Measurements from ENCODE around the gene ENAH. TPM values are rescaled to one million over a fixed set of nuclear protein-coding genes. Genes with fewer than 3 reads are reported as not detected.

ENAH gene
- total RNA-seq, 1 experiment from 2014 or later, result 100 TPM

GRCh38 chr1:225607355-225607754 is 45.6 kb downstream of the ENAH start:
- H3K4me1 ChIP-seq (ENCODE audit: control insufficient read depth in 1 of 2, insufficient read depth in 2 of 2, low read length in 2 of 2), result peaks cover 44% of the 10 kb centered on the region in 2 experiments
- H3K27me3 ChIP-seq (ENCODE audit: insufficient read depth, low read length), result no peaks in the 10 kb centered on the region
- DNase-seq (ENCODE audit: low read depth, low spot score), result no peak
- intact Hi-C loops (cut with micrococcal nuclease), result no loop called here
- peaks cover 3% of the 10 kb centered on the region; the same call in 1 of the 2 replicates for H4K20me1 ChIP-seq (ENCODE audit: insufficient read depth)
- no peak overlapping the region for H3K27ac ChIP-seq (ENCODE audit: low read depth, low read length)
- no peak for ATAC-seq
- no peak overlapping the region for H3K4me3 ChIP-seq (replicated peaks in 1 of 2; ENCODE audit: low read depth in 1 of 2, low read length in 2 of 2)
- ChIA-PET RAD21 (ENCODE audit: low non-redundant PET in 1 of 2, low total read pairs in 2 of 2, uncharacterized antibody in 2 of 2, unreplicated experiment in 2 of 2) (no interaction called here), CTCF (no interaction called here), POLR2A (no interaction called here)
- TF ChIP-seq SRF (IDR thresholded peaks at IDR 0.05; ENCODE audit: low read depth) (no peak), ELF1 (IDR thresholded peaks at IDR 0.05; ENCODE audit: borderline replicate concordance, low read depth) (no peak), RAD21 (IDR thresholded peaks at IDR 0.05; ENCODE audit: low read depth) (no peak), ATF3 (IDR thresholded peaks at IDR 0.05) (no peak), TCF7L2 (IDR thresholded peaks at IDR 0.05; ENCODE audit: borderline replicate concordance, extremely low read depth, insufficient read depth, insufficient read length) (no peak), EZH2 (IDR thresholded peaks at IDR 0.05) (no peak), MAX (IDR thresholded peaks at IDR 0.05) (no peak), FOSL1 (IDR thresholded peaks at IDR 0.05; ENCODE audit: low read depth) (no peak), SP1 (IDR thresholded peaks at IDR 0.05; ENCODE audit: low read depth) (no peak), EGR1 (IDR thresholded peaks at IDR 0.05; ENCODE audit: low read depth) (no peak), CTCF (IDR thresholded peaks at IDR 0.05 in 2 of 3, conservative IDR thresholded peaks at IDR 0.05 in 1 of 3; ENCODE audit: borderline replicate concordance in 1 of 3, insufficient read depth in 1 of 3, low read depth in 2 of 3, low read length in 2 of 3) (no peak), CBX3 (IDR thresholded peaks at IDR 0.05; ENCODE audit: low read depth) (no peak), SIN3A (IDR thresholded peaks at IDR 0.05; ENCODE audit: low read depth) (no peak), JUND (IDR thresholded peaks at IDR 0.05) (no peak)
- no peaks in the 10 kb centered on the region for H3K36me3 ChIP-seq (ENCODE audit: control insufficient read depth in 1 of 2, insufficient read depth in 2 of 2, low read length in 2 of 2)
- no peak overlapping the region for H3K4me2 ChIP-seq (ENCODE audit: low read length)
- H3K9ac ChIP-seq (ENCODE audit: low read length), result no peak overlapping the region
- no TSS peak for BruUV-seq (replicated peaks)
- no peaks in the 10 kb centered on the region for H3K9me3 ChIP-seq (ENCODE audit: control insufficient read depth in 1 of 2, insufficient read depth in 1 of 2, low read depth in 1 of 2, low read length in 2 of 2)
- H2AFZ ChIP-seq (ENCODE audit: low read depth, low read length, poor library complexity, severe bottlenecking), result no peak overlapping the region
- H3K79me2 ChIP-seq (ENCODE audit: insufficient read depth, low read length), result peaks cover 86% of the 10 kb centered on the region
- H3K9me2 ChIP-seq (ENCODE audit: insufficient read depth), result no peaks in the 10 kb centered on the region
